Lung (tissue), 12 donors: Measurements from ENCODE around the gene CCL4. TPM values are rescaled to one million over a fixed set of nuclear protein-coding genes. Genes with fewer than 3 reads are reported as not detected.

Experiments used
- ATAC-seq: fragments of 200-7000 bp; cut with Tn5 transposase; one replicate; pipeline ENCODE4 v1.9.1; 2020; ENCODE audit warnings: moderate number of reproducible peaks; ENCODE audit not compliant: insufficient read depth, low FRiP score
- DNase-seq, 3 donors: peaks; one replicate each; pipeline ENCODE4 v3.0.0-alpha.2; 2013 to 2017
- H3K27ac ChIP-seq, 2 donors: one replicate each; pipeline ENCODE4 v1.5.1; 2013; ENCODE audit warnings: mild to moderate bottlenecking in 2 of 2, moderate library complexity in 2 of 2, control low read depth in 1 of 2, inconsistent platforms in 1 of 2, low read depth in 1 of 2, low read length in 1 of 2
- H3K27me3 ChIP-seq, 3 donors: one replicate each; pipeline ENCODE4 v1.5.1; 2013; ENCODE audit warnings: low read length in 2 of 3; ENCODE audit not compliant: control insufficient read depth in 3 of 3, insufficient read depth in 3 of 3
- H3K36me3 ChIP-seq, 4 donors: one replicate each; pipeline ENCODE4 v1.5.1; 2013; ENCODE audit warnings: low read length in 4 of 4, mild to moderate bottlenecking in 1 of 4, moderate library complexity in 1 of 4; ENCODE audit not compliant: control insufficient read depth in 4 of 4, insufficient read depth in 4 of 4
- H3K4me1 ChIP-seq, 5 donors: one replicate each; pipeline ENCODE4 v1.5.1; 2013; ENCODE audit warnings: low read length in 5 of 5, mild to moderate bottlenecking in 2 of 5, moderate library complexity in 1 of 5; ENCODE audit not compliant: control insufficient read depth in 5 of 5, insufficient read depth in 5 of 5
- H3K4me3 ChIP-seq: one replicate; pipeline ENCODE4 v1.5.1; 2013; ENCODE audit warnings: mild to moderate bottlenecking, control low read depth, moderate library complexity
- H3K9ac ChIP-seq, 2 donors: one replicate each; pipeline ENCODE4 v1.5.1; 2013; ENCODE audit warnings: low read length in 2 of 2, control low read depth in 1 of 2; ENCODE audit not compliant: insufficient read depth in 1 of 2
- H3K9me3 ChIP-seq, 4 donors: one replicate each; pipeline ENCODE4 v1.5.1; 2013; ENCODE audit warnings: low read length in 3 of 4, mild to moderate bottlenecking in 1 of 4, moderate library complexity in 1 of 4; ENCODE audit not compliant: control insufficient read depth in 4 of 4, insufficient read depth in 3 of 4
- CTCF ChIP-seq: IDR thresholded peaks from 2 replicates; pipeline ENCODE4 v1.5.1; 2012; ENCODE audit warnings: mild to moderate bottlenecking; ENCODE audit errors: control extremely low read depth, extremely low read depth
- WGBS, 2 donors: extraction: QIAGEN DNeasy Blood & Tissue Kit; methylation state at CpG; one replicate each; pipeline ENCODE4 v1.1.7; 2013; 5-methylcytosine and 5-hydroxymethylcytosine counted together
- polyA plus RNA-seq, 2 donors: library from polyadenylated mRNA; stranded (reverse); fragments of 200-250 nt; gene quantifications; one replicate each; pipeline ENCODE4 v1.2.1, GENCODE V29; 2013
- total RNA-seq, 2 donors: library from RNA; depleted of rRNA in 1 of 2; stranded (reverse); fragments of >200 nt in 1 of 2; gene quantifications; one replicate each; pipeline ENCODE4 v1.2.1, GENCODE V29; 2014 to 2021
- donor health status: control.
- donor health status: control.
- donor health status: Bipolar disorder and iron deficiency.
- donor health status: healthy.
- donor health status: DM: yes; HTN: yes; CAD: no.

CCL4 gene
- total and polyA plus RNA-seq, 4 donors = 8.3 to 502 (median 21.1) TPM

DNA sequence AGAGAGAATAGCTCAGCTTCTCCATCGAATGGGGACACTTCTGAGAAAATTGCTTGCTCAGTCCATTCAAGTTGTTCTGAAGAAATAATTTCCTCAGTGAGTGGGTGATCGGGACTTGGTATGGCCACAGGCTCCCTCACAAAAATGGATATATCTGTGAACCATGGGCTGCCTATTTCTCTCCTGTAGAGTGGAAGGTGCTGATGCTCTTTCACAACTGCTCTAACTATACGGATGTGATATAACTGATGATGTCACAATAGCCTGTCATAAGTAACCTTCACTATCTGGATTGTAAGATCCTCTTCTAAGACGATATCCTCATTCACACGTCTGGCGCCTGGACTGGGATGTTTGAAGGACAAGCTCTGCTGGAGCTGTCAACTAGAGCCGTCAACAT is 44.2 kb upstream of the CCL4 start:
- DNase-seq = no peak
- H3K27ac ChIP-seq = no peak overlapping the region
- no peaks in the 10 kb centered on the region for H3K36me3 ChIP-seq
- H3K9me3 ChIP-seq = no peaks in the 10 kb centered on the region
- 70 to 79% methylated on average over 7 of the region's 7 CpGs for WGBS, 2 donors
- no peak for ATAC-seq
- peaks cover 0 to 4% (median 0%) of the 10 kb centered on the region in 5 donors for H3K4me1 ChIP-seq
- no peak overlapping the region for H3K9ac ChIP-seq
- no peak overlapping the region for H3K4me3 ChIP-seq
- no peak for TF ChIP-seq CTCF
- no peaks in the 10 kb centered on the region for H3K27me3 ChIP-seq

DNA sequence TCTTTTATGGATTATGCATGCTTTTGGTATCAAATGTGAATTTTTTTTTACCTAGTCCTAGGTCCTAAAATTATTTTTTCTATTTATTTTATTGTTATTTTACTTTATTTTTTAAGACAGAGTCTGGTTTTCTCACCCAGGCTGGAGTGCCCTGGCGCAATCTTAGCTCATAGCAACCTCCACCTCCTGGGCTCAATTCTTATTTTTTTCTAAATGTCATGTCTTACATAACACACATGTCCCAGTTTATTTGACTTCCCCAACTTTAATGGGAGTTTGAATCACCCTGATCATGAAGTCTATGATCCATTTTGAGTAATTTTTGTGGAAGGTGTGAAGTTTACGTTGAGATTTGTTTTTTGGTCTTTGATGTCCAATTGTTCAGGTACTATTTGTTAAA is 42.8 kb upstream of the CCL4 start:
- TF ChIP-seq CTCF = no peak
- Histone ChIP-seq H3K4me3 (no peak overlapping the region), H3K9ac (no peak overlapping the region), H3K27ac (no peak overlapping the region), H3K36me3 (no peaks in the 10 kb centered on the region), H3K9me3 (no peaks in the 10 kb centered on the region), H3K4me1 (peaks cover 0 to 4% (median 0%) of the 10 kb centered on the region in 5 donors), H3K27me3 (no peaks in the 10 kb centered on the region)
- 69 to 92% methylated on average over 2 of the region's 2 CpGs for WGBS, 2 donors
- DNase-seq = no peak
- ATAC-seq = no peak

DNA sequence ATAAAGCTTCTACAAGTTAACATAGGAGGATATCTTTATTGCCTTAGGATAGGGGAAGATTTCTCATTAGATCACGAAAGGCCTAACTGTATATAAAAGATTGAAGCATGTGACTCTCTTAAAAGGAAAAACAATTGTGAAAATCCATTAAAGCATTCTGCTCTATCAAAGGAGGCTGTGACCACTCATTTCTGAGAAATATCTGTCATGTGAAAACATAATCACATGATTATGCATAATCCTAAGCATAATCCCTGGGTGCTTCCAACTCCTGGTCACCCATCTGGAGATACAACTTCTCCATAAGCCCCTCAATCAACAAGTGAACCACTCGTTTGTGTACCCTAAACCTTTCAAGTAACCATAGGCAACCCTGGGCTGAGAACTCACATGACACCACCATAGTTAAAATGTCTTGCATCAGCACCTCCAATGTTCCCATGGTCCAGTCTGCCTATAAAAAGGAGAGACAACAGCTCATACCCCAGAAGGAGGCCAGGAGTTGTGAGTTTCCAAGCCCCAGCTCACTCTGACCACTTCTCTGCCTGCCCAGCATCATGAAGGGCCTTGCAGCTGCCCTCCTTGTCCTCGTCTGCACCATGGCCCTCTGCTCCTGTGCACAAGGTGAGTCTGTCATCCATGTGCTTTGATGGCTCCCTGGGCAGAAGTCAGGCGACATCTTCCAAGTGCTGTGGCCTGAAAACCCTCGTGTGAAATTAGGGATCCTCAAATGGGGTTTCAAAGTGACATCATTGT is 39.7 kb upstream of the CCL4 start, which contains the start of gene CCL18:
TSS of gene CCL18 (plus strand) at position 487 of the 756 bp plus-strand sequence. CDS start at position 558, 71 bp downstream.
- no peak for DNase-seq
- WGBS, 2 donors = 82 to 88% methylated on average over 5 of the region's 5 CpGs
- Histone ChIP-seq H3K4me1 (no peaks in the 10 kb centered on the region), H3K27me3 (no peaks in the 10 kb centered on the region), H3K36me3 (no peaks in the 10 kb centered on the region), H3K4me3 (no peak within 1 kb of the TSS), H3K9me3 (no peaks in the 10 kb centered on the region), H3K27ac (no peak within 1 kb of the TSS), H3K9ac (no peak within 1 kb of the TSS)
- no peak for TF ChIP-seq CTCF
- ATAC-seq = no peak
